Measurements from ENCODE around the gene EFCAB6. TPM values are rescaled to one million over a fixed set of nuclear protein-coding genes. Genes with fewer than 3 reads are reported as not detected.

Gene EFCAB6
- total and polyA plus RNA-seq, 4 donors: 1.7 to 15.4 (median 7.6) TPM

GRCh38 chr22:43852573-43853327, 40.6 kb upstream of the EFCAB6 start:
- TF ChIP-seq CTCF (IDR thresholded peaks at IDR 0.05; ENCODE audit: control extremely low read depth, extremely low read depth): no peak
- no peak for ATAC-seq (ENCODE audit: insufficient read depth, low FRiP score)
- H3K9me3 ChIP-seq (ENCODE audit: control insufficient read depth in 4 of 4, insufficient read depth in 3 of 4, low read length in 3 of 4): peaks cover 0 to 12% (median 4%) of the 10 kb centered on the region in 4 donors

GRCh38 chr22:43851979-43852307, 39.8 kb upstream of the EFCAB6 start:
- Histone ChIP-seq H3K27me3 (ENCODE audit: control insufficient read depth in 3 of 3, insufficient read depth in 3 of 3, low read length in 2 of 3) (peaks cover 0 to 3% (median 0%) of the 10 kb centered on the region in 3 donors), H3K9me3 (ENCODE audit: control insufficient read depth in 4 of 4, insufficient read depth in 3 of 4, low read length in 3 of 4) (peaks cover 0 to 8% (median 3%) of the 10 kb centered on the region in 4 donors)

More at GRCh38 chr22:43852573-43853327, 40.6 kb upstream of the EFCAB6 start:
- 60 to 61% methylated on average over 19 of the region's 19 CpGs for WGBS, 2 donors
- Histone ChIP-seq H3K27me3 (ENCODE audit: control insufficient read depth in 3 of 3, insufficient read depth in 3 of 3, low read length in 2 of 3) (peaks cover 0 to 3% (median 0%) of the 10 kb centered on the region in 3 donors), H3K27ac (ENCODE audit: low read depth in 1 of 2, low read length in 1 of 2) (no peak overlapping the region), H3K4me3 (no peak overlapping the region), H3K9ac (ENCODE audit: insufficient read depth in 1 of 2, low read length in 2 of 2) (no peak overlapping the region), H3K36me3 (ENCODE audit: control insufficient read depth in 4 of 4, insufficient read depth in 4 of 4, low read length in 4 of 4) (no peaks in the 10 kb centered on the region), H3K4me1 (ENCODE audit: control insufficient read depth in 5 of 5, insufficient read depth in 5 of 5, low read length in 5 of 5) (no peaks in the 10 kb centered on the region)
- DNase-seq: no peak

GRCh38 chr22:43851058-43851978, 39.2 kb upstream of the EFCAB6 start:
- TF ChIP-seq CTCF (IDR thresholded peaks at IDR 0.05; ENCODE audit: control extremely low read depth, extremely low read depth): no peak
- Histone ChIP-seq H3K27ac (ENCODE audit: low read depth in 1 of 2, low read length in 1 of 2) (no peak overlapping the region), H3K9me3 (ENCODE audit: control insufficient read depth in 4 of 4, insufficient read depth in 3 of 4, low read length in 3 of 4) (peaks cover 0 to 5% (median under 1%) of the 10 kb centered on the region in 4 donors), H3K4me3 (no peak overlapping the region), H3K9ac (ENCODE audit: insufficient read depth in 1 of 2, low read length in 2 of 2) (no peak overlapping the region), H3K4me1 (ENCODE audit: control insufficient read depth in 5 of 5, insufficient read depth in 5 of 5, low read length in 5 of 5) (no peaks in the 10 kb centered on the region), H3K27me3 (ENCODE audit: control insufficient read depth in 3 of 3, insufficient read depth in 3 of 3, low read length in 2 of 3) (peaks cover 0 to 3% (median 0%) of the 10 kb centered on the region in 3 donors), H3K36me3 (ENCODE audit: control insufficient read depth in 4 of 4, insufficient read depth in 4 of 4, low read length in 4 of 4) (no peaks in the 10 kb centered on the region)
- DNase-seq: no peak
- no peak for ATAC-seq (ENCODE audit: insufficient read depth, low FRiP score)
- WGBS, 2 donors: 67 to 85% methylated on average over 13 of the region's 13 CpGs

More at GRCh38 chr22:43851979-43852307, 39.8 kb upstream of the EFCAB6 start:
- no peak for ATAC-seq (ENCODE audit: insufficient read depth, low FRiP score)
- Histone ChIP-seq H3K27ac (ENCODE audit: low read depth in 1 of 2, low read length in 1 of 2) (no peak overlapping the region), H3K36me3 (ENCODE audit: control insufficient read depth in 4 of 4, insufficient read depth in 4 of 4, low read length in 4 of 4) (no peaks in the 10 kb centered on the region), H3K4me3 (no peak overlapping the region), H3K9ac (ENCODE audit: insufficient read depth in 1 of 2, low read length in 2 of 2) (no peak overlapping the region), H3K4me1 (ENCODE audit: control insufficient read depth in 5 of 5, insufficient read depth in 5 of 5, low read length in 5 of 5) (no peaks in the 10 kb centered on the region)
- WGBS, 2 donors: 54 to 61% methylated on average over 3 of the region's 3 CpGs
- no peak for TF ChIP-seq CTCF (IDR thresholded peaks at IDR 0.05; ENCODE audit: control extremely low read depth, extremely low read depth)
- DNase-seq: no peak
